H9 (cell line): ENCODE data around the gene MAP3K5. TPM values are rescaled to one million over a fixed set of nuclear protein-coding genes. Genes with fewer than 3 reads are reported as not detected.

Experiments
- DNase-seq: peaks from one replicate; pipeline ENCODE4 v3.0.0-alpha.2; 2017
- H2AFZ ChIP-seq: one replicate; pipeline ENCODE4 v1.6.1; 2013; ENCODE audit warnings: mild to moderate bottlenecking, low read length, control low read depth, moderate library complexity
- H2AK5ac ChIP-seq: 2 replicates; pipeline ENCODE4 v1.6.1; 2013; ENCODE audit warnings: low read length, control low read depth, mixed read lengths; ENCODE audit not compliant: insufficient read length
- H2BK120ac ChIP-seq: one replicate; pipeline ENCODE4 v1.6.1; 2013; ENCODE audit warnings: low read depth, mild to moderate bottlenecking, low read length, control low read depth, inconsistent platforms; ENCODE audit not compliant: poor library complexity, severe bottlenecking
- H2BK12ac ChIP-seq: 2 replicates; pipeline ENCODE4 v1.6.1; 2013; ENCODE audit warnings: low read length, control low read depth, mixed read lengths, low read depth; ENCODE audit not compliant: insufficient read length
- H2BK15ac ChIP-seq: 2 replicates; pipeline ENCODE4 v1.6.1; 2013; ENCODE audit warnings: low read depth, low read length, control low read depth
- H2BK20ac ChIP-seq: one replicate; pipeline ENCODE4 v1.6.1; 2013; ENCODE audit warnings: low read depth, mild to moderate bottlenecking, low read length, control low read depth, inconsistent platforms; ENCODE audit not compliant: poor library complexity, severe bottlenecking
- H2BK5ac ChIP-seq: 2 replicates; pipeline ENCODE4 v1.6.1; 2013; ENCODE audit warnings: low read length, control low read depth, mixed read lengths; ENCODE audit not compliant: insufficient read length
- H3K14ac ChIP-seq: 2 replicates; pipeline ENCODE4 v1.6.1; 2013; ENCODE audit warnings: low read length, control low read depth; ENCODE audit not compliant: insufficient read depth
- H3K18ac ChIP-seq: 2 replicates; pipeline ENCODE4 v1.6.1; 2013; ENCODE audit warnings: low read depth, mild to moderate bottlenecking, mixed read lengths, low read length, control low read depth; ENCODE audit not compliant: insufficient read length
- H3K23ac ChIP-seq: 2 replicates; pipeline ENCODE4 v1.6.1; 2013; ENCODE audit warnings: low read length, control low read depth, mixed read lengths, low read depth; ENCODE audit not compliant: insufficient read length
- H3K23me2 ChIP-seq: 2 replicates; pipeline ENCODE4 v1.6.1; 2013; ENCODE audit warnings: low read depth, mild to moderate bottlenecking, mixed read lengths, low read length, control low read depth; ENCODE audit not compliant: insufficient read length, poor library complexity, severe bottlenecking
- H3K27ac ChIP-seq: 2 replicates; pipeline ENCODE4 v1.5.1; 2013; ENCODE audit warnings: low read length, control low read depth, mixed read lengths, low read depth; ENCODE audit not compliant: insufficient read length
- H3K27me3 ChIP-seq: 2 replicates; pipeline ENCODE4 v1.6.1; 2013; ENCODE audit warnings: low read length, control low read depth, inconsistent platforms; ENCODE audit not compliant: insufficient read depth
- H3K4ac ChIP-seq: 2 replicates; pipeline ENCODE4 v1.6.1; 2013; ENCODE audit warnings: low read depth, mild to moderate bottlenecking, control low read depth, inconsistent platforms, low read length, moderate library complexity
- H3K4me1 ChIP-seq: 2 replicates; pipeline ENCODE4 v1.6.1; 2013; ENCODE audit warnings: low read length, control low read depth, inconsistent platforms; ENCODE audit not compliant: insufficient read depth
- H3K4me2 ChIP-seq: 2 replicates; pipeline ENCODE4 v1.6.1; 2013; ENCODE audit warnings: low read length, control low read depth, mixed read lengths; ENCODE audit not compliant: insufficient read length, insufficient read depth
- H3K56ac ChIP-seq: 2 replicates; pipeline ENCODE4 v1.6.1; 2013; ENCODE audit warnings: low read depth, mild to moderate bottlenecking, mixed read lengths, low read length, control low read depth; ENCODE audit not compliant: insufficient read length
- H3K79me1 ChIP-seq: 2 replicates; pipeline ENCODE4 v1.6.1; 2013; ENCODE audit warnings: low read depth, mild to moderate bottlenecking, moderate library complexity, low read length, control low read depth, inconsistent platforms; ENCODE audit not compliant: insufficient read depth, poor library complexity, severe bottlenecking
- H3K79me2 ChIP-seq: 2 replicates; pipeline ENCODE4 v1.6.1; 2013; ENCODE audit warnings: low read length, control low read depth, inconsistent platforms; ENCODE audit not compliant: insufficient read depth
- H3K9ac ChIP-seq: 2 replicates; pipeline ENCODE4 v1.6.1; 2013; ENCODE audit warnings: low read length, control low read depth, mixed read lengths; ENCODE audit not compliant: insufficient read length; ENCODE audit errors: extremely low read depth
- H3K9me3 ChIP-seq: one replicate; pipeline ENCODE4 v1.6.1; 2013; ENCODE audit warnings: low read depth, low read length, inconsistent platforms; ENCODE audit not compliant: control insufficient read depth
- H3T11ph ChIP-seq: one replicate; pipeline ENCODE4 v1.6.1; 2013; ENCODE audit warnings: mild to moderate bottlenecking, low read length, control low read depth, inconsistent platforms
- H4K20me1 ChIP-seq: one replicate; pipeline ENCODE4 v1.6.1; 2013; ENCODE audit not compliant: control insufficient read depth, insufficient read length, insufficient read depth
- H4K5ac ChIP-seq: 2 replicates; pipeline ENCODE4 v1.6.1; 2013; ENCODE audit warnings: low read depth, mild to moderate bottlenecking, mixed read lengths, low read length, control low read depth; ENCODE audit not compliant: insufficient read length
- H4K8ac ChIP-seq: replicated peaks from 2 replicates; pipeline ENCODE4 v1.6.1; 2013; ENCODE audit warnings: low read length, control low read depth, mixed read lengths, low read depth; ENCODE audit not compliant: insufficient read length
- H4K91ac ChIP-seq: 2 replicates; pipeline ENCODE4 v1.6.1; 2013; ENCODE audit warnings: low read depth, mild to moderate bottlenecking, moderate library complexity, mixed read lengths, low read length, control low read depth; ENCODE audit not compliant: insufficient read length
- H3K27ac Mint-ChIP-seq, 3 experiments: 2 replicates in 2 of 3; 3 replicates in 1 of 3; pipeline ENCODE4 v1.8.0; 2020 to 2021; ENCODE audit warnings: mixed read lengths in 3 of 3, mild to moderate bottlenecking in 1 of 3, moderate library complexity in 1 of 3
- H3K27me3 Mint-ChIP-seq: 2 replicates; pipeline ENCODE4 v1.8.0; 2021; ENCODE audit warnings: low read depth, mild to moderate bottlenecking, moderate library complexity, mixed read lengths
- H3K36me3 Mint-ChIP-seq, 3 experiments: 2 replicates in 2 of 3; 3 replicates in 1 of 3; pipeline ENCODE4 v1.8.0; 2020 to 2021; ENCODE audit warnings: low read depth in 3 of 3, mixed read lengths in 3 of 3; ENCODE audit not compliant: insufficient read depth in 1 of 3
- H3K4me1 Mint-ChIP-seq, 2 experiments: 2 replicates each; pipeline ENCODE4 v1.8.0; 2020; ENCODE audit warnings: mixed read lengths in 2 of 2
- H3K4me3 Mint-ChIP-seq, 2 experiments: 2 replicates in 1 of 2; 3 replicates in 1 of 2; pipeline ENCODE4 v1.8.0; 2020 to 2021; ENCODE audit warnings: mild to moderate bottlenecking in 2 of 2, mixed read lengths in 2 of 2, moderate library complexity in 1 of 2
- H3K9me3 Mint-ChIP-seq, 2 experiments: 2 replicates in 1 of 2; 3 replicates in 1 of 2; pipeline ENCODE4 v1.8.0; 2020; ENCODE audit warnings: mild to moderate bottlenecking in 2 of 2, mixed read lengths in 2 of 2, moderate library complexity in 1 of 2
- CTCF ChIP-seq: fragments of 200-600 bp; sonication (generic); conservative IDR thresholded peaks from 3 replicates; pipeline ENCODE4 v1.8.0; 2021; ENCODE audit warnings: antibody characterized with exemption, mild to moderate bottlenecking
- WGBS: extraction: QIAGEN DNeasy Blood & Tissue Kit; methylation state at CpG from one replicate; pipeline ENCODE4 v1.1.7; 2013; ENCODE audit warnings: missing lambda C conversion rate, low lambda C conversion rate, mixed read lengths; ENCODE audit not compliant: insufficient read length; ENCODE audit errors: extremely low coverage; 5-methylcytosine and 5-hydroxymethylcytosine counted together
- total RNA-seq: library from RNA; stranded (reverse); gene quantifications from 2 replicates; pipeline ENCODE4 v1.2.1, GENCODE V29; 2021

Gene MAP3K5
- total RNA-seq, 1 experiment from 2014 or later: 1.6 TPM

- H3K14ac ChIP-seq: no peak overlapping the region
- no peaks in the 10 kb centered on the region for H3K79me2 ChIP-seq
- Mint-ChIP-seq H3K9me3 (no peaks in the 10 kb centered on the region), H3K27me3 (no peaks in the 10 kb centered on the region), H3K4me1 (no peaks in the 10 kb centered on the region), H3K36me3 (no peaks in the 10 kb centered on the region), H3K4me3 (no peak overlapping the region), H3K27ac (no peak overlapping the region)
- no CpG with 5 or more reads among the region's 6 CpGs for WGBS
- no peaks in the 10 kb centered on the region for H3K79me1 ChIP-seq
- H2BK12ac ChIP-seq: no peak overlapping the region
- H3K9ac ChIP-seq: no peak overlapping the region
- no peak overlapping the region for H2AK5ac ChIP-seq
- no peak overlapping the region for H3K23ac ChIP-seq
- no peaks in the 10 kb centered on the region for H3K27me3 ChIP-seq
- H2BK5ac ChIP-seq: no peak overlapping the region
- H3K4me1 ChIP-seq: no peaks in the 10 kb centered on the region
- H4K8ac ChIP-seq: no peak overlapping the region
- H3K27ac ChIP-seq: no peak overlapping the region
- no peaks in the 10 kb centered on the region for H3K9me3 ChIP-seq
- no peaks in the 10 kb centered on the region for H4K20me1 ChIP-seq
- no peak overlapping the region for H2AFZ ChIP-seq
- H4K5ac ChIP-seq: no peak overlapping the region
- no peaks in the 10 kb centered on the region for H3K23me2 ChIP-seq
- TF ChIP-seq CTCF: no peak
- no peak overlapping the region for H3T11ph ChIP-seq
- H3K56ac ChIP-seq: no peak overlapping the region
- no peak for DNase-seq
- H3K18ac ChIP-seq: no peak overlapping the region
- H3K4me2 ChIP-seq: no peak overlapping the region
- no peak overlapping the region for H4K91ac ChIP-seq
- no peak overlapping the region for H2BK15ac ChIP-seq
- H3K4ac ChIP-seq: no peak overlapping the region
- no peak overlapping the region for H2BK120ac ChIP-seq
- no peak overlapping the region for H2BK20ac ChIP-seq
Measured at GRCh38 chr6:136655239-136656014, 136.8 kb downstream of the MAP3K5 start.
